HFF-Myc (cell line): Measurements from ENCODE around the gene ANGPTL2.

Experiments used
- DNase-seq: peaks from one replicate; pipeline ENCODE4 v3.0.0-alpha.2; 2011; ENCODE audit warnings: low read depth; ENCODE audit errors: extremely low read depth
- H3K4me3 ChIP-seq: replicated peaks from 2 replicates; pipeline ENCODE4 v1.5.1; 2011; ENCODE audit warnings: low read depth, mild to moderate bottlenecking, control low read depth, low read length
- CTCF ChIP-seq: IDR thresholded peaks from 2 replicates; pipeline ENCODE4 v1.5.1; 2012; ENCODE audit warnings: mild to moderate bottlenecking, low read depth, low read length, control low read depth; ENCODE audit errors: missing control alignments

Gene ANGPTL2

GRCh38 chr9:127093319-127094020 lies 29.0 kb downstream of the ANGPTL2 start:
- no peak for DNase-seq
- no peak for TF ChIP-seq CTCF
- no peak overlapping the region for H3K4me3 ChIP-seq

GRCh38 chr9:127092041-127092608 lies 30.3 kb downstream of the ANGPTL2 start:
- no peak for DNase-seq
- no peak for TF ChIP-seq CTCF
- H3K4me3 ChIP-seq = no peak overlapping the region

- DNase-seq = no peak
- H3K4me3 ChIP-seq = no peak overlapping the region
- TF ChIP-seq CTCF = no peak
These were observed 30.9 kb downstream of the ANGPTL2 start for GRCh38 chr9:127091526-127091925.

- H3K4me3 ChIP-seq = no peak overlapping the region
- TF ChIP-seq CTCF = no peak
These were observed 32.0 kb downstream of the ANGPTL2 start for GRCh38 chr9:127090341-127090985.

GRCh38 chr9:127089631-127090081 lies 32.8 kb downstream of the ANGPTL2 start:
- DNase-seq = no peak
- TF ChIP-seq CTCF = no peak
- H3K4me3 ChIP-seq = no peak overlapping the region

More at GRCh38 chr9:127090341-127090985, 32.0 kb downstream of the ANGPTL2 start:
- DNase-seq = no peak

GRCh38 chr9:127088724-127089615 lies 33.5 kb downstream of the ANGPTL2 start:
- H3K4me3 ChIP-seq = no peak overlapping the region
- DNase-seq = no peak
- TF ChIP-seq CTCF = no peak
